SU-DHL-6 (cell line): ENCODE results near the gene MARK1.

Experiments
- CTCF ChIP-seq: fragments of 200-600 bp; sonication (generic); IDR thresholded peaks from one replicate; pipeline ENCODE4 v1.5.1; 2017; ENCODE audit warnings: antibody characterized with exemption, mild to moderate bottlenecking, low read length, moderate library complexity; ENCODE audit not compliant: insufficient read depth, poor library complexity, severe bottlenecking
- EZH2phosphoT487 ChIP-seq: fragments of 200-600 bp; sonication (generic), shearing (Covaris generic); conservative IDR thresholded peaks from 2 replicates; pipeline ENCODE4 v1.6.1; 2018; ENCODE audit warnings: mild to moderate bottlenecking, antibody characterized with exemption, low read length, moderate library complexity, mixed read lengths

- no peak for TF ChIP-seq CTCF
- TF ChIP-seq EZH2phosphoT487 = no peak
These were observed 125.1 kb downstream of the MARK1 start for GRCh38 chr1:220652995-220653394.
